ENCODE results near the gene TRAFD1. TPM values are rescaled to one million over a fixed set of nuclear protein-coding genes. Genes with fewer than 3 reads are reported as not detected.

The TRAFD1 gene
- total RNA-seq, 2 experiments from 2014 or later, result 14.3 to 19.4 TPM

GRCh38 chr12:112121780-112122565, 3.4 kb upstream of the TRAFD1 start:
- BruUV-seq (replicated peaks), result no TSS peak
- intact Hi-C loops (cut with micrococcal nuclease; ENCODE audit: unreplicated experiment), result no loop called here
- H3K4me1 ChIP-seq (ENCODE audit: insufficient read depth, low read length, poor library complexity, severe bottlenecking), result peaks cover 18% of the 10 kb centered on the region
- no peaks in the 10 kb centered on the region for H3K9me3 ChIP-seq (ENCODE audit: low read length)
- no peak overlapping the region for H3K4me2 ChIP-seq (ENCODE audit: low read length)
- no peak overlapping the region for H2AFZ ChIP-seq (ENCODE audit: low read length)
- no peak overlapping the region for H3K4me3 ChIP-seq (ENCODE audit: low read depth, low read length, poor library complexity, severe bottlenecking)
- no peaks in the 10 kb centered on the region for H3K9me2 ChIP-seq (ENCODE audit: insufficient read depth, low read length)
- no peaks in the 10 kb centered on the region for H4K20me1 ChIP-seq (ENCODE audit: insufficient read depth, low read length)
- H3K27ac ChIP-seq (ENCODE audit: low read depth, low read length, poor library complexity, severe bottlenecking), result no peak overlapping the region
- ChIA-PET POLR2A (interaction anchor here (0.5 to 2.2 kb wide), 5 partner anchors 10 to 324 kb away, joined by 4 to 12 read pairs (median 4); partner anchors contain the start of gene NAA25), CTCF (ENCODE audit: unreplicated experiment) (no interaction called here)
- no peaks in the 10 kb centered on the region for H3K79me2 ChIP-seq (ENCODE audit: insufficient read depth, low read depth, low read length)
- DNase-seq (ENCODE audit: low spot score), result no peak
- TF ChIP-seq CTCF (conservative IDR thresholded peaks at IDR 0.05; ENCODE audit: low read length) (no peak), EZH2phosphoT487 (IDR thresholded peaks at IDR 0.05; ENCODE audit: borderline replicate concordance, low read depth, low read length) (no peak)
- no peaks in the 10 kb centered on the region for H3K36me3 ChIP-seq (ENCODE audit: insufficient read depth, low read length)

- DNase-seq (ENCODE audit: low spot score), result no peak
- Histone ChIP-seq H3K4me2 (ENCODE audit: low read length) (no peak overlapping the region), H4K20me1 (ENCODE audit: insufficient read depth, low read length) (no peaks in the 10 kb centered on the region), H3K79me2 (ENCODE audit: insufficient read depth, low read depth, low read length) (no peaks in the 10 kb centered on the region), H3K4me3 (ENCODE audit: low read depth, low read length, poor library complexity, severe bottlenecking) (no peak overlapping the region), H3K9me3 (ENCODE audit: low read length) (no peaks in the 10 kb centered on the region), H3K4me1 (ENCODE audit: insufficient read depth, low read length, poor library complexity, severe bottlenecking) (peaks cover 16% of the 10 kb centered on the region), H2AFZ (ENCODE audit: low read length) (no peak overlapping the region), H3K36me3 (ENCODE audit: insufficient read depth, low read length) (no peaks in the 10 kb centered on the region), H3K9me2 (ENCODE audit: insufficient read depth, low read length) (no peaks in the 10 kb centered on the region), H3K27ac (ENCODE audit: low read depth, low read length, poor library complexity, severe bottlenecking) (no peak overlapping the region)
- BruUV-seq (replicated peaks), result no TSS peak
- ChIA-PET CTCF (ENCODE audit: unreplicated experiment) (no interaction called here), POLR2A (interaction anchor here (0.5 to 2.2 kb wide), 6 partner anchors 12 to 323 kb away, joined by 3 to 12 read pairs (median 4); partner anchors contain the start of gene NAA25)
- no peak for TF ChIP-seq EZH2phosphoT487 (IDR thresholded peaks at IDR 0.05; ENCODE audit: borderline replicate concordance, low read depth, low read length)
- no peak for TF ChIP-seq CTCF (conservative IDR thresholded peaks at IDR 0.05; ENCODE audit: low read length)
- intact Hi-C loops (cut with micrococcal nuclease; ENCODE audit: unreplicated experiment), result no loop called here
Observed at GRCh38 chr12:112122823-112123690, 2.3 kb upstream of the TRAFD1 start.
